RPMI7951 (cell line): ENCODE data around the gene RANBP17. TPM values are rescaled to one million over a fixed set of nuclear protein-coding genes. Genes with fewer than 3 reads are reported as not detected.

Source experiments
- DNase-seq: peaks from one replicate; pipeline ENCODE4 v3.0.0-alpha.2; 2012; ENCODE audit warnings: low read depth
- total RNA-seq: library from RNA; depleted of rRNA; stranded (reverse); fragments of >200 nt; shearing (Covaris generic); gene quantifications from 2 replicates; pipeline ENCODE4 v1.2.3, GENCODE V29; 2014; rRNA removed

RANBP17 gene
- total RNA-seq, 1 experiment from 2014 or later, result 9.5 TPM

DNA sequence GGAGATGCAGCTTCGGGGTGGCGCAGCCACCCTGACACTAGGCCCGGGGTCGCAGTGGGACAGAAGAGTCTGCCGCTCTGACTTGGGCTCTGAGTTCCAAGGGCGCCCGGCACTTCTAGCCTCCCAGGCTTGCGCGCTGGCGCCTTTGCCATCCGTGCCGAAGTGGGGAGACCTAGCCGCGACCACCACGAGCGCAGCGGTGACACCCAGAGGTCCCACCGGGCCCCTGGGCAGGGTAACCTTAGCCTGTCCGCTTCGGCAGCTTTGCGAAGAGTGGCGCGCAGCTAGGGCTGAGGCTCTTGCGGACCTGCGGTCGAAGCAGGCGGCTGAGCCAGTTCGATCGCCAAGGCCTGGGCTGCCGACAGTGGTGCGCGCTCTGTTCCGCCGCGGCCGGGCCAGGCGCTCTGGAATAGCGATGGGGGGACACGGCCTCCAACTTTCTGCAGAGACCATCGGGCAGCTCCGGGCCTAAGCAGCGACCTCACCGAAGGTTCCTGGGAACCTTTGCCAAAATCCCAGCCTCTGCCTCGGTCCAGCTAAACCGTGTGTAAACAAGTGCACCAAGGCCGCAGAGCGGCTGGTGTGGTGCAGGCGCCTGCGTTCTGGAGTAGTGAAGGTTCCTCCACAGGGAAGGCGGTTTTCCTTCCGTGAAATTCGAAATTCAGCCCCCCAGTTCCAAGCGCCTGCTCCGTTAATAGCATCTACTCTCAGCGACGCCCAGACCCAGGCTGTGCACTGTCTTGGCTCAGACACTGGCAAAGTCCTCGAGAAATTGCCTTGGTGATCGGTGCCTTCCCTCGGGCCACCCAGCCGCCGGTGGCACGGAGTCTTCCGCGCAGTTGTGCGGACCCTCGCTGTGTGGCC, 454.7 kb downstream of the RANBP17 start:
- DNase-seq, result no peak

DNA sequence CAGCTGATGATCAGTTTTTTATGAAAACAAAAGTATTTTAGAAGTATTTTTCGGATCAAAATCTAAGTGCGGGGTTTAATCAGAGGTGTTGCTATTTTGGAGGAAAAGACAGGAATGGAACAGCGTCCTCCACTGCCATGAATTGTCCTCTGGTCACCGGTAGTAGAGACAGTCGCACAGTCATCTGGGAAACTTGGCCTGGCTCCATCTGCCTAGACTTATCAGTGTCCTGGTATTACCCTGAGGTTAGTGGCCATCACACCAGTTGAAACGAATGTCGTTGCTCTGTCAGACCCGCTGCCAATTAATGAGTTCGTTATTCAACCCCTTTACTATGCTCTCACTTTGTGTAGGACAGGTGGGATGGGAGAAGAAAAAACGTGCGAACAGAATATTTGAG, 455.4 kb downstream of the RANBP17 start:
- no peak for DNase-seq

DNA sequence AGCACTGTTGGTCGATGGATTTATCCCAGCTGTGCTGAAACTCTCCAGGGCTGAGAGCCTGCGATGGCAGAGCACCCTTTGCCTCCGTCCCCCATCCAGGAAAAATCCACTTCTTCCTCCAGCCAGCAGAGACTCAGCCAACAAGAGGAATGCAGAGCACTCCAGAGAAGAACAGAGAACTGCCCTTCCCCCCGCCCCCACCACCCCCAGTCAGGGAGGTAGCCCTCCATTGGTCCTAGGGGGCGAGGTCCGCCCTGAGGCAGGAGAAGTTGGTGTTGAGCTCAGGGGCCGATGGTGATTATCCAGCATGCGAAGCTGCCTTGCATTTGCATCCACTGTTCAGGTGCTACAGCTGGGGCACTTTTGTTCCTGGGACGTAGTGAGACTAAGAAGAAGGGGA, 456.2 kb downstream of the RANBP17 start:
- DNase-seq, result no peak

DNA sequence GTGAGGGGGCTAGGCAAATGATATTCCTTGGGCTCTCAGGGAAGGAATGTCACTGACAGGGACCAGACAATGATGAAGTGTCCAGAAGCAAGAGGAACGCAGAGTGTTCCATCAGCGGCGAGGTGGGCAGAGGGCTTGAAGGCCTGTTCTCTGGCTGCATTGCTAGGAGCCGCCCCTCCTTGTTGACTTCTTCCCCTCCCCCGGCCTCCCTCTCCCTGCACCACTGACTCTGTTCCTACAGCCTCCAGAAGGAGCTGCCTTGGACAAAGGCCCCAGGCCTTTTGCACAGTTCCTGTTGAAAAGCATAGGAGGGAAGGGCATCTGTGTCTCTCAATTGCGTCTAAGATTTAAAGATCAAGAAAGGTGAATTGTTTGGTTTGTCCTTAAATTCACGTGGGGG, 459.6 kb downstream of the RANBP17 start:
- no peak for DNase-seq

DNA sequence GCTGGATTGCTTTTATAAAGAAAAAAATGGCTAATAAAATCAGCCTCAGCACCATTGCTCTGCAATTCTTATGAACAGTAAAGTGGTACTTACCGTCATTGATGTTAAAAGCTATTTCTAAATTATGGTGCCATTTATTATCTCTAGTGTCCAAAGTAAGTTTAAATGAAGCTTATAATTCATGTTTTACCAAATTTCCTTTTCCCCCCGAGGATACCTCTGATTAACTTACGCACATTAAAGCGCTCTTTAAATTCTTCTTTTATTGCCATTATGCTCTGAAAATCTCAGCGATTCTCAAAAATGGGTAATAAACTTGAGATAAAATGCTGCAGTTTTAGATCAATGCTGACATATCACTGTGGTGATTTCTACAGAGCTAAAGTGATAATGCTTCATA, 460.7 kb downstream of the RANBP17 start:
- DNase-seq, result no peak

DNA sequence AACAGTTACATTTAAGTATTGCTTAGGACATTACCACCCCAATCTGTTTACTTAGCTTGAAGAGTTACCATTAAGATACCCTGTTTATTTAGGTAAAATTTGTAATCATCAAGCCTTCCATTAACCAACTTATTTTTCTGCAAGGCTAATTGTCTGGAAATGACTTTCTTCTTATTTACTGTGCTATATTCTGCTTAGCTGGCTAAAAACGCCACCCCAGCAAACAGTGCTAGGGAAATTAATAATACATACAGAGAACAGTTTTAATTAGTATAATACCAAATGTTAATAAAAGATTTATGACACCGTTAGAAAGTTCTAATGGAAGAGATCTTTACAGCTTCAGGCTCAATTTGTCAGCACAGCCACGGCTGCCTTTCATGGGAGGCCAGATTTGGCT, 461.2 kb downstream of the RANBP17 start:
- DNase-seq, result no peak

DNA sequence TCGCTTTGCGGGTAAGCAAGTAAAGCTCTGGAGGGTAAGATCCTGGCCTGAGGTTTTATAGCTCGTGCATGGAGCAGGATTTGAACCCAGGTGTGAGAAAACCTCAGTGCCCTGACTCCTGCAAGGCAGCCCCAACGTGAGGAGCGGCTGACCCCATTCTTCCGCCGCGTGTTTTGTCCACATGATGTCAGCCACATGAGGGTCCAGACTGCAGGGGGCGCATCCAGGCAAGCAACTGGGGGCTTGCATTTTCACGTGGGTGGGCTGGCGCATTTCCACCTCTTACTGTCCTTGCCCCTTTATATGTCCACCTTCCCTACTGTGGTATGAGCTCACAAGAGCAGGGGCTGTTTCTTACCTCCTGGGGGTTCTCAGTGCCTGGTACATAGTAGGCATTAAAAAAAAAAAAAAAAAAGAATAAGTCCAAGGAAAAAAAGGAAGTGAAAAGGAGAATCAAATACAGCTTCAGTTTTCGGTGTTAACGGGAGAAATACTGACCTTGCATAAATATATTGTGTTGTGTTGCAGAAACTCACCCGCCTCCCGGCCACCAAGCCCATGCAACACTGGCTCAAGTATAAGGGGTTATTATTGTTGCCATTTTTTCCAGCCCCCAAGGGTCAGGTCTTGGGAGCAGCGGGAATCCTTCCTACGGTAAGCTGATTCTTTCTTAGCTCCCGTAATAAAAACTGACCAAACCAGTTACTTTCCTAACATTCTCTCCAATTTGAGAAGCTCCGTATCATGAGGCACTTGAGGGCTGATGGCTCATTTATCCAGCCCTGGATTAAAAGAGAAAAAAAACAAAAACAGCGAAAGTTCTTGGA, 462.2 kb downstream of the RANBP17 start:
- no peak for DNase-seq

DNA sequence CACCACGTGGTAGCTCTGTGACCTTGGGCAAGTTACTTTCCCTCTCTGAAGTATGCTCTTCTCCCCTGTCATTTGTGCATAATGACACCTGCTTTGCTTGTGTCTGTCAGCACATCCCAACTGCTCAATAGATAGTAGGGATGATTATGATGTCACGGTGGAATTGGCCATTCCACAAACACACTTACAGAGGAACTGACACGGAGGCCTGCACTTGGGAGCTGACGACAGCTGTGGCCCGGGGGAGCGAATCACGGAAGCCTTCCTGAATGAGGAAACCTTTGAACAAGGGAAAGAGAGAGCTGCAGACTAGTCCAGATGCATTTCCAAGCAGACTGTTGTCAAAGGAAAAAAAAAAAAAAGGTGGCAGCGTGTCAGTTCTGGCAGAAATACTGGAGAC, 468.2 kb downstream of the RANBP17 start:
- no peak for DNase-seq

DNA sequence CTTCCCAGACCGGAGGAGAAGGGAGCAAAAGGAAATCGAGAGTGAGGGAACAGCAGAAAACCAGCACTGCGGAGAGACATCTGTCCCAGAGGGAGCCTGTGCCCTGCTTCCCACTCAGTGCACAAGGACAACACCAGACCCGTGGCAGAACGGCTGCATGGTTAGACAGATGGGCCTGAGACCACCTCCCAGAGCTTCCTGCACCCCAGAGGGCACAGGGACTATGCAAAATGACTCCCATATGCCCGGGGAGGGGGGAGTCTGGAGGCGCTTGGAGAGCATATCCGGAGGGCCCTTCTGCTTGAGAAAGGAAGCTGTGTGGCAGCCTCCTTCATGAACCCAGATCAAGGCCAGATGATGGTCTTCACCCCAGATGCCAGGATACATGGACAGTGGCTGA, 473.8 kb downstream of the RANBP17 start:
- no peak for DNase-seq

DNA sequence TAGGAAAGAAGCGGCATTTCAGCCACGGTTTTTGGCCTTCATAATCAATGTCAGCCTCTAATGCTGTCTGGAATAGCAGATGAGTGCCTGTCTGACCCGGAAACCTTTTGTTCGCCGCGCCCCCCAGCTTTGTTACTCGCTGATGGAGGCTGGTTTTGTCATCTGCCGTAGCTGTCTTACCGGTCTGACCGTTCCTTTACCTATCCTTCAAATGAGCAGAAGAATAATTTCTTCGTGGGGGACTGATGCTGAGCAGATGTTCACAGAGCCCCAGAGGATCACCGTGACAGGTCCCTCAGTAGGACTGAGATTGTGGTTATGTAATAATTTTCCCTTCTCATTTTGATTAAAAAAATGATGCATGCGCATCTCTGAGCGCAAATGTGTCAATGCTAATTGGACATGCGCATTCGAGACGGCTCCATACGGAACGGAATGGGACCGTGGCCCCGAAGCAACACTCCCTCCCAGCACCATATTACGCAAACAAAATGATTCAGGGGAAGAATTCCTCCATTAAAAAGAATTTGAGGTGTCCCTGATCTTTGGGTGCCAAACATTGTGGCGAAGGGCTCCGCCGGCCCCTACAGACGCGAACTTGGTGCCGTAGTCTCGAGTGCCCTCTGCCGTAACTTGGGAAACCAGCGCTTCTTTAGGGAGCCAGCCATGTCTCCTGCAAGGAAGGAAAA, 474.8 kb downstream of the RANBP17 start:
- DNase-seq, result peak; percentile 37

DNA sequence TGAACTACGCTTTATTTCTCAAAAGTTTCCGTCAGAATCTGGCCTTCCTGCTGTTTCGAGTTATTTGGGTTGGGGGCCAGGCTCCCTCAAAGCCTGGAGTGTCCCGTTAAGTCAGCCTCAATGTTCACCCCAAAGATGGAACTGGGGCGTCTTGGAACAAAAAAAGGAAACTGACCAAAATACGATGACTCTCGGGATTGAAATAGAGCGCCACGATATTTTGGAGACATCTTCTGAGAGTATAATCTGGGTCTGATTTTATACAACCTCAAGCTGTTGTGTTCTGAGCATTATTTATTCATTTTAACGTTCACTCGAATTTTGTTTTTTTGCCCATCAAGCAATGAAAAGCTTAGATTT, 475.4 kb downstream of the RANBP17 start:
- no peak for DNase-seq

DNA sequence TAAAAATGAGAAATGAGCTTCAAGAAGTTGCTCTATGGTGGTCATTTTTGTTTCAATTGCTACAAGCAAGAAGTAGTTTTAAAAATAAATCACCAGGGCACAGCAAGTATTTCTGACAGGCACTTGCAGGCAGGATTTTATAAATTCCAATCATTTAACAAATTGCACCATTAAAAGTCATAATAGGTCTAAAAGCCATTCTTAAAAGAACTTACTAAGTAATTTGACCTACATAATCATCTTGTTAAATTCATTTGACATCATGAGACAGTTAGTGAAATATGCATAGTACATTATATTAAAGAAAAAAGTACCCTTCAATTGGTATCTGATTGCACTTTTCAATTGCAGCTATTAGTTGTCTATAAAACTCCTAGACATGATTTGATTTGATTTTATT, 478.2 kb downstream of the RANBP17 start:
- DNase-seq, result no peak

DNA sequence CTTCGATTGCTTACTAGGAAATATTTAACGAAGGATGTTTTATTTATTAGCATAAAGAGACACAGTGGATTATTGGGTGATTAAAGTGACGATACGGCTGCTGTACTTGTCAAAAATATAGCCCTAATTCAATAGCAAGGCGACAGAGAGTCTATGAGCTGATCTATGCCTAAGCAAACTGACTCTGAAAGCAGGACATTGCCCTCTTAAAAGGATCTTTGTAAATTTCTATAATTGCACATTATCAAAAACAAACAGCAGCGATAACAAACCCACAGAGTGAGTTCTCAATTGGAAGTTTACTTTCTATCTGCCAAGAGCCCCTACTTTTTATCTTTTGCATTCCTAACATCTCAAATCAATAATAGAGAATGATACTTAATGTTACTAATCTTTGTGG, 478.7 kb downstream of the RANBP17 start:
- DNase-seq, result no peak

DNA sequence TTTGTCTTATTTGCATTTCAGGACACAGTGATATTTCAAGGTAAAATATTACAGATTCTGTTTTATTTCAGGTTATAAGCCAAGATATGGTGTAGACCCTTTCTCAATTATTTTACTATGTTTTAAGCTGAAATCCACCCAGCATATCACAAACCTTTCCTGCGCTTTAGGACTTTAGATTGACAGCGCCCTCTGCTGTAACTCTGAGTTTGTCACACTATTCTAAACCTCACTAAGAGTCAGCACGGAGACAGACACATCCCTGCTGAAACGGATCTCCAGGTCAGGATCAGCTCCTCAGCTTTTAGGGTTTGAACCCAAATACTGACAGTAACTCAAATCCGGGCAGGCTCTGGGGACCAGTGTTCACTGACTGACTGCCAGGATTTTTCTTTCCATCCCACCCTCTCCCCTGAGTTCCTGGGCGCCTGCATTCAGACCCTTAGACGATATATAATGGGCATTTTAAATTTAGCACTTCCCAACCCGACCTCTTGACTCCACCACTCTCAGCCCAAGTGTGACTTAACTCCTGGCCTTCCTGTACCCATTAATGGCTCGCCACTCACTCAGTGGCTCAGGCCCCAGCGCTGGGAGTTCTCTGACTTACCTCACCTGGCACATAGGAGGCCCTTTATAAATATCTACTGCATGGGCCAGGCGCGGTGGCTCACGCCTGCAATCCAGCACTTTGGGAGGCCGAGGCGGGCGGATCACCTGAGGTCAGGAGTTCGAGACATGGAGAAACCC, 480.7 kb downstream of the RANBP17 start:
- DNase-seq, result peak; percentile 45

DNA sequence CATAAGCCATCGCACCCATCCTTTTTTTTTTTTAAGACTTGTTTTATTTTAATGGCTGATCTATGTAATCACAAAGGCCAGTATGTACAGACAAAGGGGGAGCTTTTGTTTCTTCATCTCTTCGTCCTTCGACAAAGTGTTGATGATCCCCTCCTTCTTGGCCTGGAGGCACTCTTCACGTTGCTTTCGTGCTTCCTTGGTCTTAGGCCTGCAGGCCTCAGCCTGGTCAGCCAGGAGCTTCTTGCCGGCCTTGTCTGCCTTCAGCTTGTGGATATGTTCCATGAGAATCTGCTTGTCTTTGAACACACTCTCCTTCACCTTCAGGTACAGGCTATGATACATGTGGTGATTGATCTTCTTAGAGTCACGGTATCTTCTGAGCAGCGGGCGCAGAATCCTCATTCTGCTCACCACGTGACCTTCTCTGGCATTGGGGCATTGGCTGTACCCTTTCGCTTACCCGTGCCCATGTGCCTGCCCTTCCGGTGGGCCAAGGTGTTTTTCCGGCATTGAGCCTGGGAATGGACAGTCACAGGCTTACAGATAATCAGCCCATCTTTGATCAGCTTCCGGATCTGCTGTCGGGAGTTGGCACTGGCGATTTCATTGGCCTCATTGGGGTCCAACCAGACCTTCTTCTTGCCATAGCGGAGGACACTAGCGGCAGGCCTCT, 483.3 kb downstream of the RANBP17 start:
- no peak for DNase-seq

Other genes with a start within 250 kb of the RANBP17 start
- gene GABRP, start 78.3 kb upstream of the RANBP17 start, total RNA-seq, result not detected in 2 replicates